ENCODE data around the gene KDM4C. TPM values are rescaled to one million over a fixed set of nuclear protein-coding genes. Genes with fewer than 3 reads are reported as not detected.

Gene KDM4C
- total RNA-seq, 2 donors from 2014 or later, result 11.0 to 11.9 TPM

GRCh38 chr9:7137040-7137439, 379.3 kb downstream of the KDM4C start:
- Histone ChIP-seq H3K27ac (no peak overlapping the region), H3K27me3 (no peaks in the 10 kb centered on the region), H3K4me1 (no peaks in the 10 kb centered on the region), H3K36me3 (no peaks in the 10 kb centered on the region), H3K4me3 (no peak overlapping the region), H3K9me3 (no peaks in the 10 kb centered on the region)
- no peak for TF ChIP-seq CTCF (IDR thresholded peaks at IDR 0.05)
- DNase-seq (ENCODE audit: low spot score), result no peak

GRCh38 chr9:7137571-7137970, 379.8 kb downstream of the KDM4C start:
- H3K27me3 ChIP-seq, result no peaks in the 10 kb centered on the region
- H3K36me3 ChIP-seq, result no peaks in the 10 kb centered on the region
- no peak overlapping the region for H3K27ac ChIP-seq
- H3K4me1 ChIP-seq, result no peaks in the 10 kb centered on the region
- no peak for DNase-seq (ENCODE audit: low spot score)
- no peaks in the 10 kb centered on the region for H3K9me3 ChIP-seq
- H3K4me3 ChIP-seq, result no peak overlapping the region
- TF ChIP-seq CTCF (IDR thresholded peaks at IDR 0.05), result no peak

- no peak for DNase-seq (ENCODE audit: low spot score)
- no peak for TF ChIP-seq CTCF (IDR thresholded peaks at IDR 0.05)
- H3K27me3 ChIP-seq, result no peaks in the 10 kb centered on the region
- peaks cover 0 to 7% of the 10 kb centered on the region in 2 donors for H3K4me1 ChIP-seq
- no peaks in the 10 kb centered on the region for H3K36me3 ChIP-seq
- no peak overlapping the region for H3K4me3 ChIP-seq
- no peak overlapping the region for H3K27ac ChIP-seq
- no peaks in the 10 kb centered on the region for H3K9me3 ChIP-seq
These were observed 382.1 kb downstream of the KDM4C start for GRCh38 chr9:7139886-7140285.

GRCh38 chr9:7140401-7140800, 382.6 kb downstream of the KDM4C start:
- H3K27ac ChIP-seq, result no peak overlapping the region
- no peaks in the 10 kb centered on the region for H3K9me3 ChIP-seq
- DNase-seq (ENCODE audit: low spot score), result no peak
- peaks cover 0 to 13% of the 10 kb centered on the region in 2 donors for H3K4me1 ChIP-seq
- H3K36me3 ChIP-seq, result no peaks in the 10 kb centered on the region
- no peaks in the 10 kb centered on the region for H3K27me3 ChIP-seq
- no peak for TF ChIP-seq CTCF (IDR thresholded peaks at IDR 0.05)
- no peak overlapping the region for H3K4me3 ChIP-seq

- H3K4me1 ChIP-seq, result peaks cover 0 to 22% of the 10 kb centered on the region in 2 donors
- no peaks in the 10 kb centered on the region for H3K36me3 ChIP-seq
- no peak for DNase-seq (ENCODE audit: low spot score)
- no peak overlapping the region for H3K27ac ChIP-seq
- no peak overlapping the region for H3K4me3 ChIP-seq
- H3K9me3 ChIP-seq, result no peaks in the 10 kb centered on the region
- no peaks in the 10 kb centered on the region for H3K27me3 ChIP-seq
- no peak for TF ChIP-seq CTCF (IDR thresholded peaks at IDR 0.05)
These were observed 385.9 kb downstream of the KDM4C start for GRCh38 chr9:7143645-7144200.
